Mucosa of gallbladder (tissue), 1 donor: ENCODE results near the gene CDK14. TPM values are rescaled to one million over a fixed set of nuclear protein-coding genes. Genes with fewer than 3 reads are reported as not detected.
A peak's percentile ranks its signal among the peaks of the same experiment; 100 is the strongest.

ENCODE experiments used
- DNase-seq: peaks from one replicate; pipeline ENCODE4 v3.0.0-alpha.2; 2020; ENCODE audit warnings: low spot score
- total RNA-seq: library from RNA; stranded (reverse); gene quantifications from one replicate; pipeline ENCODE4 v1.2.1, GENCODE V29; 2021
- donor health status: DM: no; HTN: no; CAD: no.

CDK14 gene
- total RNA-seq, 1 donor from 2014 or later, result 70.3 TPM

- DNase-seq, result no peak
Measured at GRCh38 chr7:90596671-90597562, 796 bp downstream of the CDK14 start.

DNA sequence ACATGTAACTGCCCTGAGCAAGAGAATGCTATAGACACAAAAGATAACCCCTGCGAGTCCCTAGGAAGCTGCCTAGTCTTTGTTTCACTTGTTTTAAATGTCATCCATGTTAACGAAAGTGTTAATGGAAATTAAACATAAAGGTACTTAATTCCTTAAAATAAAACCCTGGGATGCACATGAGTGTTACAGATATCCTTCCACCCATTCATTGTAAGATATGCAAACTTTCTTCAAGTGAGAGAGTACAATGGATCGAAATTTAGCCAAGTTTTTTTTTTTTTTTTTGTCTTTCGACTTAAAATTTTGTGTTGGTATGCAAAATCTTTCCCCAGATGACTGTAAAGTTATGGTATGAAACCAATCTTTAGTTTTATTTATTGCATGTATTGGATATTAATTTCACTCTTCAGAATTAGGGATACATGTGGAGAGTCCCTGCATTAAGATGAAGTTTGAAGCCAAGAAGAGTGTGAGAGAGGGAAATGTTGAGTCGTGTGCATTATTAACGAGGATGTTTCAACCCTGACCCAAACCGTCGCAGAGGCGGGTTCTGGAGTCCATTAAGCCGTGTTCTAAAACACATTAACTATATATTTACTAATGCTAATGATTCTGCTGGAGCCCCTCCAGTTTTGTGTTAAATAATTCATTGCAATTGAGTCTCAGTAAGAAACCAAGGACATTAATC, 1.6 kb downstream of the CDK14 start:
- DNase-seq, result no peak

DNA sequence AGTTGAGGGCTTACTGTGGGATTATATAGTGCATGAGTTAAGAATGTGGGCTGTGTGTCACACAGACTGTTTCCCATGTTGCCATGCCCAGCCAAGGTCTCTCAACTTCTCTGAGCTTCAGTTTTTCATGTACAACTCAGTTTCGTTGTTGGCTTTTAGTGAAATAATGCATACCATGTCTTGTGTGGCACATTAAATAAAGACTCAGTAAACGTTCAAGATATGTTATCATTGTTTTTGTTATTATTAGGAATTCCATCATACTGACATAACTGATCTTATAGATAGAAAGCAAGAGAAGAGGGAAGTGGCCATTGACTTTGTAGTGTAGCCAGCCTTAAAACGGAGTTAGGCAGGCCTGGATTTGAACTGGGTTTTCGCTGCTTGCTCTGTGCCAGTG, 2.9 kb downstream of the CDK14 start:
- no peak for DNase-seq

DNA sequence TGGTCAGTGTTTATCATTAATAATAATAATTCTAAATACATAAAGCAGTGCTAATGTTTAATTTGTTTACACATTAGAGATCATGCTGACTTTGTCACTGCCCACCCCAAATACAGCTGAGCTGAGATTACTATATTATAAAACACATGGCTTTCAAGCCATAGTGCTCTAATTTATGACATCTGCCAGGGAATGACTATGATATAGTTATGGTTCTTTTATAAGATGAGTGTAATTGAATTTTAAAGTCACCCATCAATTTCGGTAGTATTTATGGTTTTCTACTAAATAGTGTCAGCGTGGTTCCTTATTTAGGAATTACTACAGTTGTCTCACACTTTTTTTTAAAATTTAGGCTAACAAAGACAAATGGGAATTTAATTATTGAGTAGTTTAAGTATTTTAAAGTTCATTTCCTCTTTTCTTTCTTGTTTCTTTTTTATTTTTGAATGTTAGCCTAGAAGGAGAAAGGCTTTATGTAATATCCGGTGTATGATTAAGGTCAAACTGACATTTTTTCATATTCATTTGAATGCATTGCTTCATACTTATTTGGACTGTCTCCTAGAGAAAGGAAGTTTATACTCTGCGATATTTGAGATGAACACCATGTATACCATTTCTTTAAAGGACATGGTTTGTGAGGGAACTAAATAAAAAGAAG, 3.9 kb downstream of the CDK14 start:
- DNase-seq, result no peak

DNA sequence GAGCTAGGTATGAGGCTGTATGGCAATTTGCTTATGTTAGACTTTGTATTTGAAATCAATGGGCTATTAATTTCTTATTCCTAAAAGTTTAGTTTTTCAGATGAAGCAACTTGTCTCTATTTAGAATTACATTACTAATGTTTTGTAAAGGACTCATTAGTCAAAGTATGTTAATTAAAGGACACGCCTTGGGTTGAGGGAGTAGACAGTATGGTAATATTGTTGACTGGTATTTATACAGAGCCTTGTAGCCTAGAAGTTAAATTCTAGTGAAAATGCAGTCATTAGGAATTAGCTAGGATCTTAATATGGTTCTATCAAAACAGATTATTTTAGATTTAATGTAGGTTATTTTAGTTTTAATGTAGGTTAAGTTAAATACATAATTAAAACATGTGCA, 6.2 kb downstream of the CDK14 start:
- DNase-seq, result no peak

- no peak for DNase-seq
Measured at GRCh38 chr7:90603346-90603745, 7.2 kb downstream of the CDK14 start.

DNA sequence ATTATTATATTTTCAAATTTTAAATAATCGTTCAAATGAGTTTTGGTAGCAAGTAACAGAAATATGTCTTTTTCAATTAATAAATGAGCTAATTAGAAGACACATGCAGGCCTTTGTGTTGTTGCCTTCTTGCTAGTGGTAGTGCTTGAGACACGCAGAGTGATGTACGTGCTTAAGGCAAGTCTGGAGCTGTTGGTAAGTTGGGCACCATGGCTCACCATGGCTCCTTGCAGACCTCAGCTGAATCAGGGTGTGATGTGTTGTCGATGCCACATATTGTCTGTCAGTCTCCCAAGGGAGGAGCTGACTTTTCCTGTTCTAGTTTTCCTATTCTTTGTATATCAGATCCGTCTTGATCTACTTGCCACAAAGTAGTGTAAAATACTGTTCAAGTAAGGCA, 8.3 kb downstream of the CDK14 start:
- DNase-seq, result no peak

DNA sequence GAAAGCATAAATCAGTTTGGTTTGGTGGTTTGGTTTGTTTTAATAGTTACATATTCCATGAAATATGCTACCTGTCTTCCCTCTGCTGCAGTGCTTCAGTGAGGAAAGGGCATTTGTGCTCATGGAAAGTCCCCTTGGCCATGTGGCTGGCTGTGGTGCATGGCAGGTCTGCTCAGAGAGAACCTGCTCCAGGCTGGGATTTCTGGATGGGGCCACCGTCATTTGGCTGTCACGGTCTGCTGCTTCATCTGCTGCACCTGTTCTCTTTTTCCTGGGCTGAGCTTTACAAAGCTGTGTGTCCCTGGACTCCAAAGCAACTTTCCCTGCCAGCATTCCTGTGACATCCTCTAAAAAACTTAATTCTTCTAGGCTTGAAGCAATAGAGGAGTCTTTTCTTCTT, 8.9 kb downstream of the CDK14 start:
- DNase-seq, result no peak

DNA sequence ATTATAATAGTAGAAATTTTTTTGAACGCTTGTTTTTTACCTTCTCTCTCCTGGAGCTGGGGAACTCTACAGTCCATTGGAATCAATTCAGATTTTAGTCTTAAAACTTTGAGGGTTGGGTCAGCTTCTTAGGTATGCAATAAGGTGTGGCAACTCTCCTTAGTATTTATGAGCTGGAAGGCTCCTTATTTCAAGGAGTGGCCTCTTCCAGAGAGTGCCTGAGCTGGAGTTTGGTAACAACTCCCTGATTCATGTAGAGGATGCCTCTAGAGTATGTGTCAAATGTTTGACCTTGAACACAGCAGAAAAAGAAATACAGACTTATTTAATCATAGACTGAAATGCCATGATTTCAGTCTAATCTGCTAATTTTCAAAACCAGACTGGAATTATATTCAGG, 11.1 kb downstream of the CDK14 start:
- DNase-seq, result no peak

DNA sequence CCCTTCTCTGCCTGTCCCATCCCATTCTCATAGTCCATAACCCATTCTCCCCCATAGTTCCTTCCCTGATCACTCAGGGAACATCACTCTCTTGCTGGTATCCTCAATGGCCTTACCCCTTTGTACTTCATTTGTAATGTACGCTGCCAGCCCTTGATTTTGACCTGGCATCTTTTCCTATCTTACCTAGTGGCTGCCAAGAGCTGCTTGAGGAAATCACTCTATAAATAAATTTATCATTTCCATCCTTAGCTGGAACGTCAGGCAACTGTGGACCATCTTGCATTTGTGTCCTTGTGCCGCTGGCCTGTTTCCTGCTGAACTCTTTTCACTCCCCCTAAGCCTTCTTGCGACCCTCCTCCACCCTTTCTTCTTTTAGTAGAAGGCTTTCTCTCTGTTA, 14.0 kb downstream of the CDK14 start:
- no peak for DNase-seq

DNA sequence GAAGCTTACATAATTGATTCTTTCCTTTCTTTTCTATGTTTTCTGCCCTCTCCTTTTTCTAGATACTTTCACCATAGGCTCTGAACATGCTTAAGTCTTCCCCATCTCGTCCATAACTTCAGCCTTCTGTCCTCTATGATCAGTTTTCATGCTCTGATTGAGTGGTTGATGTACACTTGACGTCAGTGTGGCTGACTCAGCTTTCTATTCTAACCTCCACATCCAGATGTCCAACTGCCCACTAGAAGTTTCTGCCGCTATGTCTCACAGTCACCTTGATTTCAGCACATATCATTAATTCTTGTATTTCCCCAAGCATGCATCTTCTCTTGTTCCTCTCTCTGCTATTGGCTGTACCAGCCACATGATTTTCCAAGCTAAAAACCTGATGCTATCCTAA, 15.0 kb downstream of the CDK14 start:
- DNase-seq, result no peak

GRCh38 chr7:90613088-90613498, 17.0 kb downstream of the CDK14 start:
- no peak for DNase-seq

GRCh38 chr7:90617442-90617841, 21.3 kb downstream of the CDK14 start:
- no peak for DNase-seq

GRCh38 chr7:90618876-90619275, 22.8 kb downstream of the CDK14 start:
- no peak for DNase-seq

GRCh38 chr7:90621125-90621746, 25.1 kb downstream of the CDK14 start:
- no peak for DNase-seq

DNA sequence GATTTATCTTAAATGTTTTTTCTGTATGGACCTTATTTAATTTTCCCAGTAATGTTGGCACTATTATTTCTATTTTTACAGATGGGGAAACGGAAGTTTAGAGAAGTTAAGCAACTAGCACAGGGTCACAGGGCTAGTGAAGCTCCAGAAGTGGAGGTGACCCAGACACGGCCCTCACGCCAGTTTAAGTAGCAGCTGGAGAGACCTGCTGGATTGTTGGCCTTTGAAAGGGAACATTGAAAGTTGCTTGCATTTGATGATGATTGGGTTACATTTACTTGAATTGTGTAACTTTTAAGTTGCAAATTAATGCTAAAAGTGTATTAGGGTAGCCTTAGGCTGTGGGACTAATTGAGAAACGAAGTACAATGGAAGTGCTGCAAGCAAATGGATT, 25.6 kb downstream of the CDK14 start:
- no peak for DNase-seq

- no peak for DNase-seq
Measured at GRCh38 chr7:90622670-90623069, 26.5 kb downstream of the CDK14 start.

DNA sequence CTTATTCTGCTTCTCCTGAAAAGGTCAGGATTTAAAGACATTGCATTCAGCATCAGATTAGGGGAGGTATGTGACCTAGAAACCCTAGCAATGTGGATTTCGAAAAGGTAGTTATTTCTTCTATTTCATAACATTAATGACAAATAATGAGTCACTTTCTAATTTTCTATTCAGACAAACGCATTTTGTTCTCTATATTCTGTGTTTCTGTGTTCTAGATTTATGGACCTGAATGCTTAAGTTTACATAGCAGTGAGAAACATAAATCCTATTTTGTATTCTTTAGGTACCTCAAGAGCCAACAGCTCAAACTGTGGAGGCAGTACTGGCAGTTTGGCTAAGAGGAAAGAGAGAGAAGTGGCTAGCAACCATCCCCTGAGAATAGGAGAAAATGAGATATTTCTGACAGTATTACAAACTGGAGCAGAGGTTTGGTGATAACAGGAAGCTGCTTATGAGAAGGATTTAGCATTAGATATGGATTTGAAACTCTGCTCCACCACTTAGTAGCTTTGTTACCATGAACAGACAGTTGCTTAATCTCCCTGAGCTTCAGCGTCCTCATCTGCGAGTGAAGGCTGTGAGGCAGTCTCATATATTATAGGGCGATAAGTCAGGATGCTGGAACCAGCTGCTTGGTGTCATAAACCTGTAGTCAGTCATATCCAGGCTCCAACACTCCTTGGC, 28.2 kb downstream of the CDK14 start:
- DNase-seq, result no peak

GRCh38 chr7:90625051-90625450, 28.9 kb downstream of the CDK14 start:
- no peak for DNase-seq

- DNase-seq, result peak; percentile 55
Measured at GRCh38 chr7:90625562-90625961, 29.4 kb downstream of the CDK14 start.

GRCh38 chr7:90626013-90626412, 29.9 kb downstream of the CDK14 start:
- DNase-seq, result peak; percentile 13
